IMR-90 (cell line): ENCODE data around the gene UBASH3B. TPM values are rescaled to one million over a fixed set of nuclear protein-coding genes. Genes with fewer than 3 reads are reported as not detected.
"Not testable (repeated sequence)": the region's sequence is repeated elsewhere in the genome, so short reads cannot be mapped to it uniquely, and the experiment has no call there.

Source experiments
- ATAC-seq: fragments of 200-7000 bp; cut with Tn5 transposase; 2 replicates; pipeline ENCODE4 v1.9.1; 2020; ENCODE audit warnings: low read depth, mild to moderate bottlenecking, moderate library complexity
- BruUV-seq: library from RNA; stranded (reverse); fragments of 400-500 nt; replicated peaks from 2 replicates; lab custom pipeline; 2021; lab: Mats Ljungman, UMichigan
- CTCF ChIA-PET: fragments of 300-600 bp; formaldehyde crosslinking; extraction: SDS; loops from one replicate; lab custom pipeline; 2021; ENCODE audit warnings: antibody characterized with exemption; lab: Yijun Ruan, JAX
- POLR2A ChIA-PET: fragments of 300-600 bp; sonication (Branson Sonifier 250); formaldehyde crosslinking; loops from one replicate; lab custom pipeline; 2022; ENCODE audit warnings: antibody characterized with exemption; ENCODE audit not compliant: unreplicated experiment; lab: Charles Lee
- DNase-seq: peaks from one replicate; pipeline ENCODE4 v3.0.0; 2013
- H2AFZ ChIP-seq: replicated peaks from 2 replicates; pipeline ENCODE3; 2013; ENCODE audit warnings: low read length, mild to moderate bottlenecking; ENCODE audit not compliant: poor library complexity
- H2AK5ac ChIP-seq: 2 replicates; pipeline ENCODE4 v1.6.1; 2013; ENCODE audit warnings: low read depth, low read length, inconsistent platforms
- H2AK9ac ChIP-seq: replicated peaks from 2 replicates; pipeline ENCODE3; 2013; ENCODE audit warnings: mild to moderate bottlenecking, low read depth, low read length, moderate library complexity; ENCODE audit not compliant: poor library complexity
- H2BK120ac ChIP-seq: 2 replicates; pipeline ENCODE4 v1.6.1; 2013; ENCODE audit warnings: low read depth, low read length, inconsistent platforms
- H2BK15ac ChIP-seq: 3 replicates; pipeline ENCODE4 v1.6.1; 2013; ENCODE audit warnings: low read depth, low read length, inconsistent platforms
- H2BK20ac ChIP-seq: 2 replicates; pipeline ENCODE4 v1.6.1; 2013; ENCODE audit warnings: low read depth, mild to moderate bottlenecking, inconsistent platforms, low read length, moderate library complexity
- H2BK5ac ChIP-seq: 2 replicates; pipeline ENCODE4 v1.6.1; 2013; ENCODE audit warnings: mild to moderate bottlenecking, low read depth, low read length, inconsistent platforms; ENCODE audit not compliant: poor library complexity, severe bottlenecking
- H3K14ac ChIP-seq: replicated peaks from 2 replicates; pipeline ENCODE4 v1.6.1; 2013; ENCODE audit warnings: low read depth, low read length, inconsistent platforms
- H3K18ac ChIP-seq: 2 replicates; pipeline ENCODE4 v1.6.1; 2013; ENCODE audit warnings: low read depth, low read length, control low read depth
- H3K23ac ChIP-seq: 2 replicates; pipeline ENCODE4 v1.6.1; 2013; ENCODE audit warnings: low read depth, low read length, inconsistent platforms
- H3K27ac ChIP-seq: 2 replicates; pipeline ENCODE4 v1.5.1; 2013; ENCODE audit warnings: mild to moderate bottlenecking, control low read depth, low read length; ENCODE audit not compliant: insufficient read depth
- H3K27me3 ChIP-seq: 2 replicates; pipeline ENCODE4 v1.6.1; 2013; ENCODE audit warnings: low read length; ENCODE audit not compliant: control insufficient read depth, insufficient read depth
- H3K36me3 ChIP-seq: 2 replicates; pipeline ENCODE4 v1.6.1; 2013; ENCODE audit warnings: low read length, mixed read lengths; ENCODE audit not compliant: control insufficient read depth, insufficient read depth
- H3K4ac ChIP-seq: 2 replicates; pipeline ENCODE4 v1.6.1; 2013; ENCODE audit warnings: low read depth, low read length, inconsistent platforms
- H3K4me1 ChIP-seq: 2 replicates; pipeline ENCODE4 v1.6.1; 2013; ENCODE audit warnings: low read length, mixed read lengths; ENCODE audit not compliant: control insufficient read depth, insufficient read depth
- H3K4me2 ChIP-seq: 2 replicates; pipeline ENCODE4 v1.6.1; 2013; ENCODE audit warnings: low read depth, mild to moderate bottlenecking, control low read depth, low read length, moderate library complexity
- H3K4me3 ChIP-seq: 2 replicates; pipeline ENCODE4 v1.5.1; 2013; ENCODE audit warnings: low read depth, mild to moderate bottlenecking, control low read depth, low read length, moderate library complexity; ENCODE audit not compliant: insufficient read depth
- H3K56ac ChIP-seq: 2 replicates; pipeline ENCODE4 v1.6.1; 2013; ENCODE audit warnings: low read length, inconsistent platforms; ENCODE audit not compliant: insufficient read depth; ENCODE audit errors: extremely low read depth
- H3K79me1 ChIP-seq, 2 experiments: 2 replicates each; pipeline ENCODE4 v1.6.1; 2013; ENCODE audit warnings: low read length in 2 of 2, inconsistent platforms in 1 of 2, low read depth in 1 of 2
- H3K9ac ChIP-seq: 2 replicates; pipeline ENCODE4 v1.6.1; 2013; ENCODE audit warnings: low read depth, low read length, control low read depth
- H3K9me1 ChIP-seq: 2 replicates; pipeline ENCODE4 v1.6.1; 2013; ENCODE audit warnings: low read length, inconsistent platforms; ENCODE audit not compliant: insufficient read depth
- H3K9me3 ChIP-seq: 2 replicates; pipeline ENCODE4 v1.6.1; 2013; ENCODE audit warnings: low read length; ENCODE audit not compliant: control insufficient read depth, insufficient read depth
- H4K20me1 ChIP-seq: 2 replicates; pipeline ENCODE4 v1.6.1; 2013; ENCODE audit warnings: low read length, inconsistent platforms; ENCODE audit not compliant: insufficient read depth
- H4K5ac ChIP-seq: 2 replicates; pipeline ENCODE4 v1.6.1; 2013; ENCODE audit warnings: mild to moderate bottlenecking, low read depth, low read length, control low read depth
- H4K8ac ChIP-seq, 2 experiments: 2 replicates each; pipeline ENCODE4 v1.6.1; 2013; ENCODE audit warnings: low read depth in 2 of 2, low read length in 2 of 2, control low read depth in 1 of 2, inconsistent platforms in 1 of 2
- H4K91ac ChIP-seq: 2 replicates; pipeline ENCODE4 v1.6.1; 2013; ENCODE audit warnings: low read depth, low read length, inconsistent platforms; ENCODE audit not compliant: insufficient read depth
- WGBS, 2 experiments: methylation state at CpG; one replicate each; pipeline versions ENCODE4 v1.1.5 to v1.1.7; 2013; ENCODE audit warnings: missing lambda C conversion rate in 2 of 2; ENCODE audit not compliant: insufficient read length in 1 of 2; ENCODE audit errors: extremely low coverage in 2 of 2; 5-methylcytosine and 5-hydroxymethylcytosine counted together
- dilution Hi-C: fragments of 300-500 bp; cut with HindIII; formaldehyde crosslinking; loops from one replicate; pipeline ENCODE4 v1.14.3; 2018; ENCODE audit warnings: low sequenced_read_pairs; ENCODE audit not compliant: unreplicated experiment
- in situ Hi-C: fragments of 300-500 bp; cut with MboI; formaldehyde crosslinking; loops from 3 replicates; pipeline ENCODE4 v1.14.3; 2019; ENCODE audit warnings: low sequenced_read_pairs, inconsistent platforms, mixed read lengths
- intact Hi-C: fragments of 100-400 bp; cut with micrococcal nuclease; formaldehyde crosslinking; loops from 2 replicates; pipeline ENCODE4 v1.10.0; 2022
- polyA plus RNA-seq, 3 experiments: library from polyadenylated mRNA; depleted of rRNA; stranded (reverse); fragments of >200 nt; gene quantifications; 2 replicates each; pipeline ENCODE4 v1.2.3, GENCODE V29; 2012; ENCODE audit warnings: low replicate concordance in 1 of 3
- total RNA-seq: library from RNA; depleted of rRNA; stranded (reverse); fragments of >200 nt; gene quantifications from 2 replicates; pipeline ENCODE4 v1.2.3, GENCODE V29; 2012

Gene UBASH3B
- total and polyA plus RNA-seq, 2 of the 4 experiments (the other 2 are of a cell fraction) = 27.2 to 48.0 TPM

DNA sequence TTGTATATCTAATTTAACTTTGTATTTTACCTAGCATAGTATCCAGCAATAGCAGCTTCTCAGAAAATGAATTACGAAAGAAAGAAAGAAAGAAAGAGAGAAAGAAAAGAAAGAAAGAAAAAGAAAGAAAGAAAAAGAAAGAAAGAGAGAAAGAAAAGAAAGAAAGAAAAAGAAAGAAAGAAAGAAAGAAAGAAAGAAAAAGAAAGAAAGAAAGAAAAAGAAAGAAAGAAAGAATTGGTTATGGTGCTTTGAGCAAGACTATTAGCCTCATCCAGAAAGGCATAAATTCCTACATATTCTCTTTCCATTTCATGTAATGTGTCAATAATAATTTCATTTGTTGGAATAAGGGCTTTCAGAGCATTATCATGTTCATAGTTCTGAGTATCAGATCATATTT, 207.6 kb downstream of the UBASH3B start:
- H3K9me1 ChIP-seq, H2AK9ac ChIP-seq, H2BK20ac ChIP-seq, H4K5ac ChIP-seq, H3K4me2 ChIP-seq, ATAC-seq, DNase-seq, H3K4ac ChIP-seq, H3K27ac ChIP-seq, H2AK5ac ChIP-seq, H4K20me1 ChIP-seq, BruUV-seq, H2BK120ac ChIP-seq, H3K9ac ChIP-seq, H2BK5ac ChIP-seq, H4K91ac ChIP-seq, H3K23ac ChIP-seq, H2BK15ac ChIP-seq, H3K79me1 ChIP-seq, H3K36me3 ChIP-seq, POLR2A ChIA-PET, H4K8ac ChIP-seq, H3K18ac ChIP-seq, H2AFZ ChIP-seq, H3K4me3 ChIP-seq, H3K56ac ChIP-seq, H3K9me3 ChIP-seq, H3K4me1 ChIP-seq, H3K14ac ChIP-seq: not testable (repeated sequence)
- intact Hi-C loops (loop anchor here (1.0 kb wide), 3 partner anchors 160 to 398 kb away; no protein-coding TSS in a partner anchor), dilution Hi-C loops (loop anchor here (25.0 kb wide), 1 partner anchor 174 kb away; no protein-coding TSS in a partner anchor), in situ Hi-C loops (loop anchor here (25.0 kb wide), 1 partner anchor 399 kb away; no protein-coding TSS in a partner anchor)
- CTCF ChIA-PET = interaction anchor here (0.6 to 3.7 kb wide), 15 partner anchors 10 to 1371 kb away, joined by 3 to 53 read pairs (median 4); partner anchors contain the start of gene CLMP
- WGBS, 2 experiments = no CpG with 5 or more reads among the region's 1 CpG
- peaks cover 28% of the 10 kb centered on the region for H3K27me3 ChIP-seq
